ENCODE results near the gene POLR1A. TPM values are rescaled to one million over a fixed set of nuclear protein-coding genes. Genes with fewer than 3 reads are reported as not detected.

Gene POLR1A
- total RNA-seq (2021), result 23.1 and 29.7 TPM in 2 replicates
- Bru-seq, nascent RNA, result percentile 74 among the genes with signal in this experiment
- percentile 66 among the genes with signal in this experiment for BruChase-seq, experiment 1, labeled RNA remaining after a 2-hour chase
- percentile 83 among the genes with signal in this experiment for BruChase-seq, experiment 2, labeled RNA remaining after a 6-hour chase
- long read RNA-seq, full-length matches to known transcripts, result 4 of 15 reads
- long read RNA-seq, partial matches to known transcripts, result 8 of 15 reads
- long read RNA-seq, other reads (novel, unspliced or antisense), result 3 of 15 reads

DNA sequence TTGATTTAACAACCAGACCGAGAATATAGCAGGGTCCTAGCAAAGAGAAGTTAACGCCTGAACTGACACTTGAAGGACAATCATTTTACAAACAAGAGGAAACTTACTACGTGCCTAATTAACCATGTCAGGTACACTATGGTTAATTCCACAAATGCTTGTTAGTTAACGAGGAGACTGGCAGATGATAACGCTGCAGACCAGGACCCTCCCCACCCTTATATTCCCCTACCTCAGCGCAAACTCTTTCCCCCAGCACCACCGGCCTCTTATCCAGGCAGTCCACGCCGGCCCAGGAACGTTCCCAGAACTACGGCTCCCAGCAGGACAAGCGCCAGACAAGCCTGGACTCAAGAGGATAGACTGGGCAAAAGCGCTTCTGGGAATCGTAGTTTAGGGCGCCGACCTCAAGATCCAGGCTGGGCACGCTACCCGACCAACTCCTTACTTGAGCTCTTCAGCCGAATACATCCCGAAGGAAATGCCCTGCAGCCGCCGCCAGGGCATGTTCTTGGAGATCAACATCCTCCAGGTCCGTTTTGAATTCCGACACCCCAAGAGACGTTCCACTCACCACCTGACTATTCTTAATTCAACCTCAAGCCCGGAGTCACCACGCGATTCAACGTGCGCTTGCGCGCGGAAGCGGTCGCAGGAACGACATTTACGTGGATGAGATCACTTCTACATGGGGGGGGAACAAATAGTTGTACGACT lies at the start of gene POLR1A:
Gene POLR1A (minus strand): TSS at position 635 of the 717 bp plus-strand sequence. CDS start 110 bp downstream, at position 525.
- peak; percentile 79 to 84 for DNase-seq
- Histone ChIP-seq H3K4me2 (peak within 1 kb of the TSS; percentile 92), H3K27ac (peak within 1 kb of the TSS; percentile 58), H3K4me3 (peak within 1 kb of the TSS; percentile 94), H3F3A (ENCODE audit: insufficient read depth, low read depth) (peaks cover 3% of the 10 kb centered on the region; the same call in 1 of the 2 replicates), H3K4me1 (replicated peaks; ENCODE audit: insufficient read depth) (peaks cover 27% of the 10 kb centered on the region), H3K9me2 (ENCODE audit: insufficient read depth) (no peaks in the 10 kb centered on the region), H3K27me3 (ENCODE audit: insufficient read depth, low read depth) (no peaks in the 10 kb centered on the region), H3K36me3 (ENCODE audit: low read depth) (peaks cover 13% of the 10 kb centered on the region), H3K79me2 (ENCODE audit: low read depth) (peaks cover 75% of the 10 kb centered on the region), H3K9me3 (ENCODE audit: insufficient read depth, low read depth) (no peaks in the 10 kb centered on the region), H2AFZ (peak within 1 kb of the TSS; percentile 96), H4K20me1 (ENCODE audit: insufficient read depth) (peaks cover 36% of the 10 kb centered on the region; the same call in 1 of the 2 replicates)
- BruUV-seq (replicated peaks), result no TSS peak
- POLR2A ChIA-PET (ENCODE audit: unreplicated experiment), result interaction anchor here (0.5 to 0.6 kb wide), 5 partner anchors 12 to 567 kb away, joined by 3 to 6 read pairs (median 4); partner anchors contain the start of gene KDM3A
- intact Hi-C loops (cut with micrococcal nuclease; ENCODE audit: unreplicated experiment), result no loop called here
- CTCF ChIA-PET, result interaction anchor here (1.7 kb wide), 1 partner anchor 278 kb away, joined by 5 read pairs; no protein-coding TSS in a partner anchor
- no peak for TF ChIP-seq EZH2 (IDR thresholded peaks at IDR 0.05; ENCODE audit: low read depth)
- TF ChIP-seq, protein P1, sequence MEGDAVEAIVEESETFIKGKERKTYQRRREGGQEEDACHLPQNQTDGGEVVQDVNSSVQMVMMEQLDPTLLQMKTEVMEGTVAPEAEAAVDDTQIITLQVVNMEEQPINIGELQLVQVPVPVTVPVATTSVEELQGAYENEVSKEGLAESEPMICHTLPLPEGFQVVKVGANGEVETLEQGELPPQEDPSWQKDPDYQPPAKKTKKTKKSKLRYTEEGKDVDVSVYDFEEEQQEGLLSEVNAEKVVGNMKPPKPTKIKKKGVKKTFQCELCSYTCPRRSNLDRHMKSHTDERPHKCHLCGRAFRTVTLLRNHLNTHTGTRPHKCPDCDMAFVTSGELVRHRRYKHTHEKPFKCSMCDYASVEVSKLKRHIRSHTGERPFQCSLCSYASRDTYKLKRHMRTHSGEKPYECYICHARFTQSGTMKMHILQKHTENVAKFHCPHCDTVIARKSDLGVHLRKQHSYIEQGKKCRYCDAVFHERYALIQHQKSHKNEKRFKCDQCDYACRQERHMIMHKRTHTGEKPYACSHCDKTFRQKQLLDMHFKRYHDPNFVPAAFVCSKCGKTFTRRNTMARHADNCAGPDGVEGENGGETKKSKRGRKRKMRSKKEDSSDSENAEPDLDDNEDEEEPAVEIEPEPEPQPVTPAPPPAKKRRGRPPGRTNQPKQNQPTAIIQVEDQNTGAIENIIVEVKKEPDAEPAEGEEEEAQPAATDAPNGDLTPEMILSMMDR (conservative IDR thresholded peaks at IDR 0.05), result no peak

DNA sequence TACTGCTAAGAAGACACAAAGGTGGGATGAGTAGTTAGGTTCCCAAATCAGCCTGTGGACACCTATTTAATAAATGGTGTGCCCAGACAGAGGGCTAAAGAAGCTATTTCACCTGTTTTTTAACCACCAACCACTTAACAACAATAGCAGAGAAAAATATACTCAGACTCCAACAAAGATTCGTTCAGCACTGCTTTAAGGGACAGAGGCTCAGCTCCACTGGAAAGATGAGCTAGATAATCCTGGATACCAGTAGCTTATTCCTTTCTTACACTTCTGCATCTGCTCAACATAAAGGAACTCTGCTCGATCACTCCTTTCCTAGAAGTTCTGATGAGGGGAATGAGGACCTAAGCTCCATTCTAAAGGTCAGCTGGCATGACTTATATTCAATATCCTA lies 44.8 kb upstream of the POLR1A start:
- no TSS peak for BruUV-seq (replicated peaks)
- intact Hi-C loops (cut with micrococcal nuclease; ENCODE audit: unreplicated experiment), result no loop called here

DNA sequence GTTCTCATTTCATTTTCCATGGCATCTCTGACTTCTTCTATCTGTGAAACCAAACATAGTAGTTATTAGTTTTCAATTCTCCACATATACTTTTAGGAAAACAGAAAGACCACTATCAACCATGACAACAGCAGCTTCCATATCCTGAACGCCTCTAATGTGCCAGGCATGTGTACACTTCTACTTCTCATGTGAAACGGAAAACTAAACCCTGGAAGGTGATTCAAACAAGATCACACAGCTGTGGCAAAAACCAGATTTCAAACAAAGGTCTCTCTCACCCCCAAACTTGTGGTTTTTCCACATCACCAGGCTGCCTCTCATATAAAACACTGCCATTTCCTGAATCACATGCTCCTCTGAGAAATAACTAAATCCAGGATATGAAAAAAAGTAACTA lies 42.1 kb upstream of the POLR1A start:
- H3K9me2 ChIP-seq (ENCODE audit: insufficient read depth), result no peaks in the 10 kb centered on the region
- H3K9me3 ChIP-seq (ENCODE audit: insufficient read depth, low read depth), result no peaks in the 10 kb centered on the region
- ChIA-PET CTCF (no interaction called here), POLR2A (ENCODE audit: unreplicated experiment) (no interaction called here)
- BruUV-seq (replicated peaks), result no TSS peak
- H3F3A ChIP-seq (ENCODE audit: insufficient read depth, low read depth), result peaks cover 27% of the 10 kb centered on the region
- no peak for TF ChIP-seq EZH2 (IDR thresholded peaks at IDR 0.05; ENCODE audit: low read depth)
- intact Hi-C loops (cut with micrococcal nuclease; ENCODE audit: unreplicated experiment), result no loop called here
- H3K4me3 ChIP-seq, result no peak overlapping the region
- no peak overlapping the region for H2AFZ ChIP-seq
- peaks cover 52% of the 10 kb centered on the region for H3K36me3 ChIP-seq (ENCODE audit: low read depth)
- no peaks in the 10 kb centered on the region for H3K4me1 ChIP-seq (replicated peaks; ENCODE audit: insufficient read depth)
- no peaks in the 10 kb centered on the region for H3K27me3 ChIP-seq (ENCODE audit: insufficient read depth, low read depth)
- H4K20me1 ChIP-seq (ENCODE audit: insufficient read depth), result no peaks in the 10 kb centered on the region; the same call in none of the 2 replicates
- H3K79me2 ChIP-seq (ENCODE audit: low read depth), result no peaks in the 10 kb centered on the region
- H3K4me2 ChIP-seq, result no peak overlapping the region
- no peak overlapping the region for H3K27ac ChIP-seq
- no peak for DNase-seq

More for the DNA sequence above, 44.8 kb upstream of the POLR1A start:
- Histone ChIP-seq H3F3A (ENCODE audit: insufficient read depth, low read depth) (peaks cover 18% of the 10 kb centered on the region), H4K20me1 (ENCODE audit: insufficient read depth) (no peaks in the 10 kb centered on the region; the same call in none of the 2 replicates), H3K27me3 (ENCODE audit: insufficient read depth, low read depth) (no peaks in the 10 kb centered on the region), H3K9me3 (ENCODE audit: insufficient read depth, low read depth) (no peaks in the 10 kb centered on the region), H3K4me1 (replicated peaks; ENCODE audit: insufficient read depth) (no peaks in the 10 kb centered on the region), H3K27ac (no peak overlapping the region), H3K4me3 (no peak overlapping the region), H3K79me2 (ENCODE audit: low read depth) (no peaks in the 10 kb centered on the region), H2AFZ (no peak overlapping the region), H3K36me3 (ENCODE audit: low read depth) (peaks cover 44% of the 10 kb centered on the region), H3K4me2 (no peak overlapping the region), H3K9me2 (ENCODE audit: insufficient read depth) (no peaks in the 10 kb centered on the region)
- no peak for DNase-seq
- ChIA-PET POLR2A (ENCODE audit: unreplicated experiment) (interaction anchor here (0.6 kb wide), 1 partner anchor 385 kb away, joined by 3 read pairs; no protein-coding TSS in a partner anchor), CTCF (no interaction called here)
- TF ChIP-seq, protein P1 (conservative IDR thresholded peaks at IDR 0.05), result no peak
- TF ChIP-seq EZH2 (IDR thresholded peaks at IDR 0.05; ENCODE audit: low read depth), result no peak

Data from PC-9 (cell line).